Measurements from ENCODE around the gene GAGE10. TPM values are rescaled to one million over a fixed set of nuclear protein-coding genes. Genes with fewer than 3 reads are reported as not detected.

GAGE10 gene
- total and polyA plus RNA-seq, 2 experiments from 2014 or later = not detected

DNA sequence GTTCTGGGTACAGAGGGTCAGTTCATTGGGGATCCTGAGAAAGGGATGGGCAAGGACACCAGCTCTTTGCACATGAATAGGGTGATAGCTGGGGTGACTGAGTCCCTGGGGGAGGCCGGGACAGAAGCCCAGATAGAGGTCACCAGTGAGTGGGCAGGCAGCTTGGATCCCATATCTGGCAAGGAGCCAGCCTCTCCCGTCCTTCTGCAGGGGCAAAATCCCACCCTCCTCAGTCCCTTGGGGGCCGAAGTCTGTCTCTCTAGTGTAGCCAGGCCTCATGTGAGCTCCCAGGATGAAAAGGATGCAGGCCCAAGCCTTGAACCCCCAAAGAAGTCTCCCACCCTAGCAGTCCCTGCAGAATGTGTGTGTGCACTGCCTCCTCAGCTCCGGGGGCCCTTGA lies 16.9 kb upstream of the GAGE10 start (continued):
- TF ChIP-seq ZNF331 (CRISPR knock-in tag; IDR thresholded peaks at IDR 0.05; ENCODE audit: low read depth) (no peak), STAT1 (IDR thresholded peaks at IDR 0.05; ENCODE audit: unreplicated experiment) (no peak), JUNB (IDR thresholded peaks at IDR 0.05; ENCODE audit: unreplicated experiment) (no peak)
- TF ChIP-seq, protein P1, sequence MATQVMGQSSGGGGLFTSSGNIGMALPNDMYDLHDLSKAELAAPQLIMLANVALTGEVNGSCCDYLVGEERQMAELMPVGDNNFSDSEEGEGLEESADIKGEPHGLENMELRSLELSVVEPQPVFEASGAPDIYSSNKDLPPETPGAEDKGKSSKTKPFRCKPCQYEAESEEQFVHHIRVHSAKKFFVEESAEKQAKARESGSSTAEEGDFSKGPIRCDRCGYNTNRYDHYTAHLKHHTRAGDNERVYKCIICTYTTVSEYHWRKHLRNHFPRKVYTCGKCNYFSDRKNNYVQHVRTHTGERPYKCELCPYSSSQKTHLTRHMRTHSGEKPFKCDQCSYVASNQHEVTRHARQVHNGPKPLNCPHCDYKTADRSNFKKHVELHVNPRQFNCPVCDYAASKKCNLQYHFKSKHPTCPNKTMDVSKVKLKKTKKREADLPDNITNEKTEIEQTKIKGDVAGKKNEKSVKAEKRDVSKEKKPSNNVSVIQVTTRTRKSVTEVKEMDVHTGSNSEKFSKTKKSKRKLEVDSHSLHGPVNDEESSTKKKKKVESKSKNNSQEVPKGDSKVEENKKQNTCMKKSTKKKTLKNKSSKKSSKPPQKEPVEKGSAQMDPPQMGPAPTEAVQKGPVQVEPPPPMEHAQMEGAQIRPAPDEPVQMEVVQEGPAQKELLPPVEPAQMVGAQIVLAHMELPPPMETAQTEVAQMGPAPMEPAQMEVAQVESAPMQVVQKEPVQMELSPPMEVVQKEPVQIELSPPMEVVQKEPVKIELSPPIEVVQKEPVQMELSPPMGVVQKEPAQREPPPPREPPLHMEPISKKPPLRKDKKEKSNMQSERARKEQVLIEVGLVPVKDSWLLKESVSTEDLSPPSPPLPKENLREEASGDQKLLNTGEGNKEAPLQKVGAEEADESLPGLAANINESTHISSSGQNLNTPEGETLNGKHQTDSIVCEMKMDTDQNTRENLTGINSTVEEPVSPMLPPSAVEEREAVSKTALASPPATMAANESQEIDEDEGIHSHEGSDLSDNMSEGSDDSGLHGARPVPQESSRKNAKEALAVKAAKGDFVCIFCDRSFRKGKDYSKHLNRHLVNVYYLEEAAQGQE (IDR thresholded peaks at IDR 0.05; ENCODE audit: unreplicated experiment) = no peak

DNA sequence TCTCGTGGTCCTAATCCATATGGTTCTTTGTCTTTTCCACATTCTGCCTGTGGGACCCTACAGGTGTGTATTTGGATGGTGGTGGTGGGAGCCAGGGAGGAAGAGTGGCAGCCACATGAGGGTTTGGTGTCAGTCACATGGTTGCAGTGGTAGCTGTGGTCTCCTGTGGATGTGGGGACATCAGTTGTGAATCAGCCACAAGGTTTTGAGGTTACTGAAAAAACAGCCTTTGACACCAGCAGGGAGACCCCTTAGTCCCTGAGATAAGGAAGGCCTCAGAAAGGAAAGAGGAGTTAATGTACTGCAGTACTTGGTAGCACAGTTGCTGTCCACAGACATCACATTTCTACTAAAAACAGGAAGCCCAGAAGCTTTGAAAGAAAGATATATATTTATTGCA lies 15.8 kb upstream of the GAGE10 start:
- Histone ChIP-seq H3K9me2 (ENCODE audit: insufficient read depth) (no peaks in the 10 kb centered on the region), H4K20me1 (replicated peaks; ENCODE audit: insufficient read depth) (no peaks in the 10 kb centered on the region), H3K4me1 (ENCODE audit: insufficient read depth) (no peaks in the 10 kb centered on the region), H3K4me2 (no peak overlapping the region), H3K36me3 (ENCODE audit: insufficient read depth) (no peaks in the 10 kb centered on the region), H3K27me3 (ENCODE audit: insufficient read depth) (no peaks in the 10 kb centered on the region), H2AFZ (no peak overlapping the region), H3K79me2 (replicated peaks; ENCODE audit: insufficient read depth) (no peaks in the 10 kb centered on the region), H3K4me3 (no peak overlapping the region), H3K27ac (ENCODE audit: low read depth) (no peak overlapping the region), H3F3A (replicated peaks; ENCODE audit: low read depth) (no peaks in the 10 kb centered on the region)
- Mint-ChIP-seq H3K9me3 (no peaks in the 10 kb centered on the region), H3K4me3 (no peak overlapping the region), H3K27ac (no peak overlapping the region), H3K27me3 (ENCODE audit: insufficient read depth, low read depth, poor library complexity) (peaks cover 5% of the 10 kb centered on the region), H3K36me3 (ENCODE audit: low read depth) (peaks cover 2% of the 10 kb centered on the region; the same call in 2 of the 3 replicates), H3K4me1 (peaks cover 7% of the 10 kb centered on the region; the same call in 2 of the 3 replicates)
- ATAC-seq (no peak), DNase-seq (ENCODE audit: low spot score) (no peak)
- TF ChIP-seq POLR2AphosphoS5 (IDR thresholded peaks at IDR 0.05; ENCODE audit: low read depth) = no peak
- no peak for TF ChIP-seq EZH2phosphoT487 (IDR thresholded peaks at IDR 0.05; ENCODE audit: unreplicated experiment)
- no peak for TF ChIP-seq ZNF331 (CRISPR knock-in tag; IDR thresholded peaks at IDR 0.05; ENCODE audit: low read depth)
- TF ChIP-seq, protein P2, sequence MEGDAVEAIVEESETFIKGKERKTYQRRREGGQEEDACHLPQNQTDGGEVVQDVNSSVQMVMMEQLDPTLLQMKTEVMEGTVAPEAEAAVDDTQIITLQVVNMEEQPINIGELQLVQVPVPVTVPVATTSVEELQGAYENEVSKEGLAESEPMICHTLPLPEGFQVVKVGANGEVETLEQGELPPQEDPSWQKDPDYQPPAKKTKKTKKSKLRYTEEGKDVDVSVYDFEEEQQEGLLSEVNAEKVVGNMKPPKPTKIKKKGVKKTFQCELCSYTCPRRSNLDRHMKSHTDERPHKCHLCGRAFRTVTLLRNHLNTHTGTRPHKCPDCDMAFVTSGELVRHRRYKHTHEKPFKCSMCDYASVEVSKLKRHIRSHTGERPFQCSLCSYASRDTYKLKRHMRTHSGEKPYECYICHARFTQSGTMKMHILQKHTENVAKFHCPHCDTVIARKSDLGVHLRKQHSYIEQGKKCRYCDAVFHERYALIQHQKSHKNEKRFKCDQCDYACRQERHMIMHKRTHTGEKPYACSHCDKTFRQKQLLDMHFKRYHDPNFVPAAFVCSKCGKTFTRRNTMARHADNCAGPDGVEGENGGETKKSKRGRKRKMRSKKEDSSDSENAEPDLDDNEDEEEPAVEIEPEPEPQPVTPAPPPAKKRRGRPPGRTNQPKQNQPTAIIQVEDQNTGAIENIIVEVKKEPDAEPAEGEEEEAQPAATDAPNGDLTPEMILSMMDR (conservative IDR thresholded peaks at IDR 0.05; ENCODE audit: low read depth in 2 of 2) = no peak
- TF ChIP-seq STAT1 (IDR thresholded peaks at IDR 0.05; ENCODE audit: unreplicated experiment) = no peak
- TF ChIP-seq CREB1 (CRISPR knock-in tag; IDR thresholded peaks at IDR 0.05; ENCODE audit: low read depth) = no peak
- TF ChIP-seq, protein P3, sequence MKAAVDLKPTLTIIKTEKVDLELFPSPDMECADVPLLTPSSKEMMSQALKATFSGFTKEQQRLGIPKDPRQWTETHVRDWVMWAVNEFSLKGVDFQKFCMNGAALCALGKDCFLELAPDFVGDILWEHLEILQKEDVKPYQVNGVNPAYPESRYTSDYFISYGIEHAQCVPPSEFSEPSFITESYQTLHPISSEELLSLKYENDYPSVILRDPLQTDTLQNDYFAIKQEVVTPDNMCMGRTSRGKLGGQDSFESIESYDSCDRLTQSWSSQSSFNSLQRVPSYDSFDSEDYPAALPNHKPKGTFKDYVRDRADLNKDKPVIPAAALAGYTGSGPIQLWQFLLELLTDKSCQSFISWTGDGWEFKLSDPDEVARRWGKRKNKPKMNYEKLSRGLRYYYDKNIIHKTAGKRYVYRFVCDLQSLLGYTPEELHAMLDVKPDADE (IDR thresholded peaks at IDR 0.05) = no peak
- TF ChIP-seq NANOG (IDR thresholded peaks at IDR 0.05; ENCODE audit: borderline replicate concordance) = no peak
- no peak for TF ChIP-seq ZNF114 (CRISPR knock-in tag; IDR thresholded peaks at IDR 0.05)
- TF ChIP-seq JUNB (IDR thresholded peaks at IDR 0.05; ENCODE audit: unreplicated experiment) = no peak
- no peak for TF ChIP-seq EZH2 (IDR thresholded peaks at IDR 0.05; ENCODE audit: low read depth, unreplicated experiment)
- TF ChIP-seq, protein P1 (IDR thresholded peaks at IDR 0.05; ENCODE audit: unreplicated experiment) = no peak

Data from GM23338 (cell line).